CD4-positive, alpha-beta T cell (primary cell): ENCODE results near the gene APOA5. TPM values are rescaled to one million over a fixed set of nuclear protein-coding genes. Genes with fewer than 3 reads are reported as not detected.

Experiments used
- ATAC-seq: fragments of 200-7000 bp; cut with Tn5 transposase; one replicate; pipeline ENCODE4 v1.10.0; 2022; ENCODE audit warnings: mild to moderate bottlenecking; ENCODE audit not compliant: poor library complexity
- CTCF ChIA-PET: fragments of 350-600 bp; sonication (Branson Sonifier 250); formaldehyde crosslinking; loops from one replicate; lab custom pipeline; 2021; ENCODE audit warnings: antibody characterized with exemption, inconsistent platforms; lab: Charles Lee
- POLR2A ChIA-PET: fragments of 350-600 bp; sonication (Branson Sonifier 250); formaldehyde crosslinking; loops from one replicate; lab custom pipeline; 2021; ENCODE audit warnings: antibody characterized with exemption, inconsistent platforms; lab: Charles Lee
- DNase-seq, 14 experiments: peaks; one replicate each; pipeline ENCODE4 v3.0.0-alpha.2; 2013 to 2020; ENCODE audit warnings: mixed read lengths in 2 of 14
- H3K27ac ChIP-seq, 2 donors: one replicate each; pipeline versions ENCODE4 v1.5.1 to v1.7.0; 2013; ENCODE audit warnings: low read length in 2 of 2, low read depth in 1 of 2, mild to moderate bottlenecking in 1 of 2
- H3K27me3 ChIP-seq, 2 experiments: 1 replicate in 1 of 2; 2 replicates in 1 of 2; pipeline versions ENCODE4 v1.6.1 to v1.7.0; 2013; ENCODE audit warnings: low read length in 2 of 2, control low read depth in 1 of 2, mild to moderate bottlenecking in 1 of 2, moderate library complexity in 1 of 2; ENCODE audit not compliant: insufficient read depth in 2 of 2, control insufficient read depth in 1 of 2
- H3K36me3 ChIP-seq: one replicate; pipeline ENCODE4 v1.6.1; 2013; ENCODE audit warnings: low read length, control low read depth; ENCODE audit not compliant: insufficient read depth
- H3K4me1 ChIP-seq: one replicate; pipeline ENCODE4 v1.6.1; 2013; ENCODE audit warnings: low read length, control low read depth; ENCODE audit not compliant: insufficient read depth
- H3K4me3 ChIP-seq: one replicate; pipeline ENCODE4 v1.5.1; 2013; ENCODE audit warnings: mild to moderate bottlenecking, low read length, moderate library complexity
- H3K9me3 ChIP-seq, 2 experiments: 1 replicate in 1 of 2; 2 replicates in 1 of 2; pipeline versions ENCODE4 v1.6.1 to v1.7.0; 2013; ENCODE audit warnings: low read length in 2 of 2, mild to moderate bottlenecking in 2 of 2, control low read depth in 1 of 2, moderate library complexity in 1 of 2; ENCODE audit not compliant: control insufficient read depth in 1 of 2, insufficient read depth in 1 of 2
- H3K27ac Mint-ChIP-seq: one replicate; pipeline ENCODE4 v1.8.0; 2020; ENCODE audit warnings: mixed read lengths
- H3K27me3 Mint-ChIP-seq: one replicate; pipeline ENCODE4 v1.8.0; 2021; ENCODE audit warnings: mixed read lengths
- H3K36me3 Mint-ChIP-seq: one replicate; pipeline ENCODE4 v1.8.0; 2021; ENCODE audit warnings: low read depth, mixed read lengths
- H3K4me1 Mint-ChIP-seq: one replicate; pipeline ENCODE4 v1.8.0; 2021; ENCODE audit warnings: low read depth, mixed read lengths
- H3K4me3 Mint-ChIP-seq: one replicate; pipeline ENCODE4 v1.8.0; 2020; ENCODE audit warnings: mild to moderate bottlenecking, mixed read lengths
- H3K9me3 Mint-ChIP-seq: one replicate; pipeline ENCODE4 v1.8.0; 2020; ENCODE audit warnings: mixed read lengths
- intact Hi-C, 2 experiments: fragments of 100-400 bp; cut with DNase I in 1 of 2; cut with micrococcal nuclease in 1 of 2; formaldehyde crosslinking; loops; one replicate each; pipeline versions ENCODE4 v1.15.1 to v1.9.0; 2023 to 2025; cut with DNase I, micrococcal nuclease
- total RNA-seq, 174 experiments: library from RNA in 2 of 174; stranded (reverse) in 2 of 174; gene quantifications; one replicate each; pipeline ENCODE4 v1.2.3 and lab custom pipeline; 2021 to 2026
- TF ChIP-seq, protein P1 (sequence below): fragments of 200-600 bp; IDR thresholded peaks from one replicate; pipeline ENCODE4 v1.8.0; 2022; ENCODE audit warnings: antibody characterized with exemption, mild to moderate bottlenecking

Gene APOA5
- total RNA-seq, 2 experiments from 2014 or later, result not detected

DNA sequence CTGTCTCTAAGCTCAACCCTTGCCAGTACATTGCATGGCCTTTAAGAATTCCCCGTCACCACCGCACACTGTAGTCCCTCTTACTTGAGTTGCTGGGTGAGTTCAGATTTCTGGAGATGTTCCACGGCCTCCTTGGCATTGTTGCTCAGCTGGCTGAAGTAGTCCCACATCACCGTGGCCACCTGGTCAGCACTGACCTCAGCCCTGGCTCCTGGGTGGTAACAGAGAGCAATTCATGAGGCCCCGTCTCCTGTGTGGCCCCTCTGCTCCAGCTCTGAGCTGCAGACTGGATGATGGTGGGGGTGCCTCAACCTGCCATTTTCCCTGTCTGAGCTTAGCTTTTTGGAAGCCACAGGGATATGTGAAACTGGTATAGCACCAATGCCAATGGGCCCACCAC is 30.9 kb upstream of the APOA5 start:
- TF ChIP-seq, protein P1, sequence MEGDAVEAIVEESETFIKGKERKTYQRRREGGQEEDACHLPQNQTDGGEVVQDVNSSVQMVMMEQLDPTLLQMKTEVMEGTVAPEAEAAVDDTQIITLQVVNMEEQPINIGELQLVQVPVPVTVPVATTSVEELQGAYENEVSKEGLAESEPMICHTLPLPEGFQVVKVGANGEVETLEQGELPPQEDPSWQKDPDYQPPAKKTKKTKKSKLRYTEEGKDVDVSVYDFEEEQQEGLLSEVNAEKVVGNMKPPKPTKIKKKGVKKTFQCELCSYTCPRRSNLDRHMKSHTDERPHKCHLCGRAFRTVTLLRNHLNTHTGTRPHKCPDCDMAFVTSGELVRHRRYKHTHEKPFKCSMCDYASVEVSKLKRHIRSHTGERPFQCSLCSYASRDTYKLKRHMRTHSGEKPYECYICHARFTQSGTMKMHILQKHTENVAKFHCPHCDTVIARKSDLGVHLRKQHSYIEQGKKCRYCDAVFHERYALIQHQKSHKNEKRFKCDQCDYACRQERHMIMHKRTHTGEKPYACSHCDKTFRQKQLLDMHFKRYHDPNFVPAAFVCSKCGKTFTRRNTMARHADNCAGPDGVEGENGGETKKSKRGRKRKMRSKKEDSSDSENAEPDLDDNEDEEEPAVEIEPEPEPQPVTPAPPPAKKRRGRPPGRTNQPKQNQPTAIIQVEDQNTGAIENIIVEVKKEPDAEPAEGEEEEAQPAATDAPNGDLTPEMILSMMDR, result no peak
- Histone ChIP-seq H3K27me3 (no peaks in the 10 kb centered on the region), H3K4me1 (no peaks in the 10 kb centered on the region), H3K4me3 (no peak overlapping the region), H3K27ac (no peak overlapping the region), H3K9me3 (no peaks in the 10 kb centered on the region), H3K36me3 (no peaks in the 10 kb centered on the region)
- ChIA-PET POLR2A (no interaction called here), CTCF (interaction anchor here (0.5 to 2.0 kb wide), 2 partner anchors 12 to 14 kb away, joined by 3 to 5 read pairs; no protein-coding TSS in a partner anchor)
- intact Hi-C loops, result no loop called here
- Mint-ChIP-seq H3K27me3 (no peaks in the 10 kb centered on the region), H3K9me3 (no peaks in the 10 kb centered on the region), H3K4me3 (no peak overlapping the region), H3K27ac (no peak overlapping the region), H3K4me1 (no peaks in the 10 kb centered on the region), H3K36me3 (no peaks in the 10 kb centered on the region)
- ATAC-seq, result no peak
- no peak for DNase-seq

DNA sequence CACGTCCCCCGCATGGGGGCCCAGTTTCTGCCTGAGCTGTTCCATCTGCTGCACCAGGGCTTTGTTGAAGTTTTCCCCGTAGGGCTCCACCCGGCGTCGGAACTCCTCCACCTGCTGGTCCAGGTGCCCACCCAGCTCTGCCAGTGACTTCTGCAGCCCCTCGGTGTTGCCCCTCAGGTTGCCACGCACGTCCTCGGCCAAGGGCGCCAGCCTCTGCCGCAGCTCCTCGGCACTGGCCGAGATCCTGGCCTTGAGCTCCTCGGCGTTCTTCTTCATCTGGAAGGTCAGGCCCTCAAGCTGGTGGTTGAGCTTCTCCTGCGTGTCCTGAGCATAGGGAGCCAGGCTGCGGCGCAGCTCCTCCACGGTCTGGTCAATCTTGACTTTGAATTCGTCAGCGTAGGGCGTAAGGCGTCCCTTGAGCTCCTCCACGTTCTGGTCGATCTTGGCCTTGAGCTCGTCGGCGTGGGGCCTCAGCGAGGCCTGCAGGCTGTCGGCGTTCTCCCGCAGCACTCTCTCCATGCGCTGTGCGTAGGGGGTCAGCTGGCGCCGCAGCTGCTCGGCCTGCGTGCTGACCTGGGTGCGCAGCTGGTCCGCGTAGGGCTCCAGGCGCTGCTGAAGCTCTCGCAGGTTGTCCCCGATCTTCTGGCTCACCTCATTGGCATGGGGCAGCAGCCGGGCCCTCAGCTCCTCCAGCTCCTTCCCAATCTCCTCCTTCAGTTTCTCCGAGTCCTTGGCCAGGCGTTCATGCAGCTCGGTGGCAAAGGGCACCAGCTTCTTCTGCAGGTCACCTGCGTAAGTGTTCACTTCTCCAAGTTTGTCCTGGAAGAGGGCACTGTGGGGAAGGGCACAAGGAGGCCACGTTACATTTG is 29.6 kb upstream of the APOA5 start:
- no peak overlapping the region for H3K4me3 Mint-ChIP-seq
- ChIA-PET POLR2A (no interaction called here), CTCF (interaction anchor here (2.0 kb wide), 1 partner anchor 15 kb away, joined by 5 read pairs; no protein-coding TSS in a partner anchor)
- H3K9me3 Mint-ChIP-seq, result no peaks in the 10 kb centered on the region
- Histone ChIP-seq H3K4me3 (no peak overlapping the region), H3K27ac (no peak overlapping the region), H3K27me3 (no peaks in the 10 kb centered on the region), H3K4me1 (no peaks in the 10 kb centered on the region), H3K36me3 (no peaks in the 10 kb centered on the region), H3K9me3 (no peaks in the 10 kb centered on the region)
- DNase-seq (no peak), ATAC-seq (no peak)
- intact Hi-C loops, result no loop called here
- no peaks in the 10 kb centered on the region for H3K27me3 Mint-ChIP-seq
- TF ChIP-seq, protein P1, result no peak
- no peaks in the 10 kb centered on the region for H3K36me3 Mint-ChIP-seq
- H3K27ac Mint-ChIP-seq, result no peak overlapping the region
- no peaks in the 10 kb centered on the region for H3K4me1 Mint-ChIP-seq

DNA sequence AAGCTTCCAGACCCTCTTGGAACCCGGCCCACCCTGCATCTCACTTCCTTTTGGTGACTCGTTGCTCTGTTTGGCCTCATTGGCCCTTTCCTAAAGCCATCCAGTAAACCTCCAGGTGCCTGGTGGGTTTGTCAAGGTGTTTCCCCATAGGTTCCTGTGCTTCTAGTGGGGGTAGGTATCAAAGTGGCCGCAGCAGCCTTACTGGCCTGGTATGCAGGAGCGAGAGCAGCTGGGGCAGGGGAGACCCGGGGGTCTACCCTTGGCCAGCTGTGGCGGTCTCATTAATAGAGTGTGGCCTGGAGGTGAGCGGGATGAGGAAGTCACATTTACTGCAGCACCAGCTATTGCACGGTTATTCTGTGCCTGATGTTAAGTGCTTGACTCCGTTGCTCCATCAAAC is 27.4 kb upstream of the APOA5 start:
- H3K9me3 ChIP-seq, result no peaks in the 10 kb centered on the region
- DNase-seq (no peak), ATAC-seq (no peak)
- intact Hi-C loops, result no loop called here
- no peak overlapping the region for H3K4me3 Mint-ChIP-seq
- TF ChIP-seq, protein P1, result no peak
- no peaks in the 10 kb centered on the region for H3K4me1 ChIP-seq
- no peak overlapping the region for H3K27ac Mint-ChIP-seq
- no peaks in the 10 kb centered on the region for H3K9me3 Mint-ChIP-seq
- POLR2A ChIA-PET, result no interaction called here
- no peaks in the 10 kb centered on the region for H3K36me3 Mint-ChIP-seq
- H3K4me1 Mint-ChIP-seq, result no peaks in the 10 kb centered on the region
- H3K27me3 Mint-ChIP-seq, result no peaks in the 10 kb centered on the region
- no peak overlapping the region for H3K4me3 ChIP-seq
- no peaks in the 10 kb centered on the region for H3K36me3 ChIP-seq
- no peaks in the 10 kb centered on the region for H3K27me3 ChIP-seq
- no peak overlapping the region for H3K27ac ChIP-seq
- CTCF ChIA-PET, result no interaction called here
